Osteocyte (in vitro differentiated cells): ENCODE data around the gene MPEG1. TPM values are rescaled to one million over a fixed set of nuclear protein-coding genes. Genes with fewer than 3 reads are reported as not detected.

Experiments
- DNase-seq: peaks from one replicate; pipeline ENCODE4 v3.0.0; 2021; ENCODE audit warnings: mixed read lengths; ENCODE audit not compliant: unreplicated experiment; ENCODE audit errors: extremely low spot score
- H3K27ac Mint-ChIP-seq: one replicate; pipeline ENCODE4 v1.8.0; 2021; ENCODE audit warnings: mild to moderate bottlenecking, mixed read lengths; ENCODE audit not compliant: unreplicated experiment
- H3K27me3 Mint-ChIP-seq: one replicate; pipeline ENCODE4 v1.8.0; 2021; ENCODE audit warnings: mixed read lengths; ENCODE audit not compliant: unreplicated experiment
- H3K36me3 Mint-ChIP-seq: one replicate; pipeline ENCODE4 v1.8.0; 2021; ENCODE audit warnings: mixed read lengths; ENCODE audit not compliant: unreplicated experiment
- H3K4me1 Mint-ChIP-seq: one replicate; pipeline ENCODE4 v1.8.0; 2021; ENCODE audit warnings: mixed read lengths; ENCODE audit not compliant: unreplicated experiment
- H3K4me3 Mint-ChIP-seq: one replicate; pipeline ENCODE4 v1.8.0; 2021; ENCODE audit warnings: mild to moderate bottlenecking, moderate library complexity, mixed read lengths; ENCODE audit not compliant: unreplicated experiment
- H3K9me3 Mint-ChIP-seq: one replicate; pipeline ENCODE4 v1.8.0; 2021; ENCODE audit warnings: mixed read lengths; ENCODE audit not compliant: unreplicated experiment
- CTCF ChIP-seq: fragments of 200-600 bp; sonication (generic); IDR thresholded peaks from 2 replicates; pipeline ENCODE4 v1.5.0; 2021; ENCODE audit warnings: antibody characterized with exemption, mild to moderate bottlenecking, moderate library complexity
- long read RNA-seq: library from polyadenylated mRNA; unstranded; transcript quantifications from one replicate; pipeline ENCODE4 v2.0.0, GENCODE V29; 2021
- total RNA-seq: library from RNA; stranded (reverse); gene quantifications from 2 replicates; pipeline ENCODE4 v1.2.1, GENCODE V29; 2021

MPEG1 gene
- total RNA-seq = not detected in 2 replicates
- long read RNA-seq = 0 reads

DNA sequence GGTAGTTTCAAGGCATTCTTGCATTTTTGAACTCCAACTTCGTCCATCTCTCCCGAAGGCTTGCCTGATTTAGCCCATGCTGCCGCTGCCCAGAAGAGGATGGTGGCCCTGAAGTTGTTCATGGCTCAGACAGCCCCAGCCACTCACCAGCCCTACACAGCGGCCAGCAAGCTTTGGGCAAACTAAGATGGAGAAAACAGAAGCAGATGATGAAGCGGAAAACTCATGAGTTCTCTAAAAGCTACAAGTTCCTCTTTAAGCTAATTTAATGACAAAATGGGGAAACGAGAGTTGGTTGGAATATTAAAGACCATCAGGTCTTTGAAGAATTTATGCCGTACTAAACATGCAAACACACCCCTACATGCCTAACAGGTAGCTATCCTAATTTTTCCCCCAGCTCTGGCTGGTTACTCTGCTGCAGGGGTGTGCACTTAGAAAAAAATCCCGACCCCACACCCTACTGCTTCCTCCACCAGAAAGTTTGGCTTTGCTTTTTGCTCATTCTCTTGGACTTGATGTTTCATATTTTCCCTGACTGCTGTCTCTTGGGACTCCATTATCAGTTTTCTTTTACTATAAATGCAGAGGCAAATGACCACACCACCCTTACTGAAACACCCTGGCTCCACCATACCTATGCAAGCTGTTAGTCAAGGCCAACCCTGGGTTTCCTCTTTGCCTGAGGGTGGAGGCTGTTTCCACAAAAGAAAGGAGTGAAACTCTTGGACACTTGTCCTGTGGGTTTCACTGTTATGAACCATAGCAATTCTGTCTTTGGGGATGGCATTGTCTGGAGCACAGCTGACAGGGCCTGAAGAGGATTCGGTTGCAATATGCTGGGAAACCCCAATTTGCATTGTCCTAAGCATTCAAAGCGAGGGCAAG, at the start of gene MPEG1:
Gene MPEG1 (minus strand): TSS at position 184 of the 888 bp plus-strand sequence. CDS start 62 bp downstream, at position 122.
- H3K27ac Mint-ChIP-seq = no peak within 1 kb of the TSS
- no peak within 1 kb of the TSS for H3K4me3 Mint-ChIP-seq
- H3K36me3 Mint-ChIP-seq = no peaks in the 10 kb centered on the region

GRCh38 chr11:59262177-59262818, 49.6 kb upstream of the MPEG1 start:
- no peaks in the 10 kb centered on the region for H3K9me3 Mint-ChIP-seq
- H3K36me3 Mint-ChIP-seq = no peaks in the 10 kb centered on the region
- H3K4me1 Mint-ChIP-seq = no peaks in the 10 kb centered on the region
- no peak overlapping the region for H3K27ac Mint-ChIP-seq
- peaks cover 17% of the 10 kb centered on the region for H3K27me3 Mint-ChIP-seq
- no peak for DNase-seq
- no peak for TF ChIP-seq CTCF
- no peak overlapping the region for H3K4me3 Mint-ChIP-seq

More for the DNA sequence above, at the start of gene MPEG1:
- H3K27me3 Mint-ChIP-seq = peaks cover 30% of the 10 kb centered on the region
- peak; percentile 56 for DNase-seq
- peaks cover 12% of the 10 kb centered on the region for H3K4me1 Mint-ChIP-seq
- no peak for TF ChIP-seq CTCF
- H3K9me3 Mint-ChIP-seq = no peaks in the 10 kb centered on the region

DNA sequence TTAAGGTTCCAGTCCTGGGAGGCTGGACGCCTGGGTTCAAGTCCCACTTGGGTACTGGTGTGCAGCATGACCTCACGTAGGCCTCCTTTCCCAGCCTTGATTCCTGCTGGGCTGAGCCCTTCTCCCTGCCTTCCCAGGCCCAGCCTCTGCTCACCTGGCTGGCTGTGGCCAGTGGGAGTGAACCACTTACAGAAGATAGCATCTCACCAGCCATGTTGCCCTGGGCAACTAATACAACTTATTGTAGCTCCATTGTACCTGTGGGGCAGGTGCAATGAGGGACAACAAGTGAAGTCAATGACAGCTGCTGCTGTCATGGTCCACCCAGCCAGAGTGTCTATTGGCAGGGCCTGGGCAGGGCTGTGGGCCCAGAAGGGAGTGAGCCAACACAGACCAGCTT, 48.4 kb upstream of the MPEG1 start:
- H3K27ac Mint-ChIP-seq = no peak overlapping the region
- H3K9me3 Mint-ChIP-seq = no peaks in the 10 kb centered on the region
- no peak for DNase-seq
- no peaks in the 10 kb centered on the region for H3K4me1 Mint-ChIP-seq
- H3K4me3 Mint-ChIP-seq = no peak overlapping the region
- no peak for TF ChIP-seq CTCF
- no peaks in the 10 kb centered on the region for H3K36me3 Mint-ChIP-seq
- H3K27me3 Mint-ChIP-seq = peaks cover 18% of the 10 kb centered on the region

DNA sequence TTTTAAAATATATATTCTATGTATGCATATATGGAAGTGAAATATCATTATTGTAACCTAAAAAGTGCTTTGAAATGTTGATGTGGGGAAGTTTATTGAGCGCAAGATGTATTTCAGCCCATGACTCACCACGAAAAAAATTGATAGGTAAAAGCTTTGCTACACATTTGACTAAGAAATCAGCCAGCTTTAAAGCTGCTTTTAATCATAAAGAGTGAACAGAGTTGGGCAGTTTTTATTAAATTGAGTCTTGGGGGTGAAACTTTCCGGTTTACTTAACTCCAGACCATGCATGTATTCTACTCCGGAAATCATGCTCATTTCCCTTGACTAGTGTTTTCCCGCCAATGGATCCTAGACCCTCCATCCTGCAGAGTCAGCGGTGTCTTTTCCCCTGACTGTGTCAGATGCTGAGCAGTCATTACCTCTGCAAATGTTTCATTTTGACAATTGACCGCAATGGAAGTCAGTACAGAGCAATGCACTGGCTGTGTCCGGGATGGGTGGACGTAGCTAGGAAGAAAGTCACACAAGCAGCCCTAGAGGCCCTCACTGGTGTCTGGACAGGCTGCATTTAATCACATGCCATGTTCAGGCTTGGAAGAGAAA, 47.2 kb upstream of the MPEG1 start:
- Mint-ChIP-seq H3K27ac (no peak overlapping the region), H3K4me1 (no peaks in the 10 kb centered on the region), H3K36me3 (no peaks in the 10 kb centered on the region), H3K9me3 (no peaks in the 10 kb centered on the region), H3K4me3 (no peak overlapping the region), H3K27me3 (peaks cover 25% of the 10 kb centered on the region)
- no peak for TF ChIP-seq CTCF
- DNase-seq = no peak

DNA sequence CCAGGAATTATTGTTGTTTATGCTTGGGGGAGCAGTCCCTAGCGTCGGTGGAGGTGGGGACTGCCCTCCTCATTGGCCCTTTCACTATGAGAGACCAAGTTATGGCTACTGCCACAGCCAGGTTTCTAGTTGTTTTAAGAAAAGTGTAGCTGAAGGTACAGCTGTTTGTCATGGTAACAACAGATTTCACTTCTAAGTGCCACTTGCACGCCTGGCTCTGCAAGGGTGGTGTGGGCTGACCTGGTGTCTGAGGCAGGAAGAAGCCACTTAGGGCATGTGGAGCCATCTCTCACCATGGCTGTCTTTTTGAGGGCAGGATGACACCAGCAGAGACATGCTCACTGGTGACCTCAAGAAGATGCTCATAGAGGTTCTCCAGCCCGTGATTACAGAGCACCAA, 46.3 kb upstream of the MPEG1 start:
- no peak overlapping the region for H3K4me3 Mint-ChIP-seq
- H3K4me1 Mint-ChIP-seq = no peaks in the 10 kb centered on the region
- DNase-seq = no peak
- H3K27ac Mint-ChIP-seq = no peak overlapping the region
- H3K9me3 Mint-ChIP-seq = no peaks in the 10 kb centered on the region
- H3K36me3 Mint-ChIP-seq = no peaks in the 10 kb centered on the region
- TF ChIP-seq CTCF = no peak
- H3K27me3 Mint-ChIP-seq = peaks cover 32% of the 10 kb centered on the region
